Measurements from ENCODE around the gene RBBP6.

DNA sequence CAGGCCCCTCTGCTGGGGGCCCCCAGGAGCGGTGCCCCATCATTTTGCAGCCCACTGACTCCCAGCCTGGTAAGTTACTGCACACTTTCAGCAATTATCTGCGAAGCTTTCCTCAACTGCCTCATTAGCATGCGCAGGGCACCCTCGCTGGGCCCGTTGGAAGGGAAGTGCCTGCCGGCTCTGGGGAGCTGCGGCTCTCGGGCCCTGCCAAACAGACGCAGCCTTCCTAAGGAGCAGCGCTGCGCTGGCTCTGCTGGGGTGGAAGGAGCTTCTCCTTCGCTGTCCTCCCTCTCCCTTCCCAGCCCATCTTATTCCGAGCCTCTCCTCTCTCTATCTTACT is 71.0 kb downstream of the RBBP6 start:
- TF ChIP-seq CTCF (IDR thresholded peaks at IDR 0.05) (no peak), EP300 (IDR thresholded peaks at IDR 0.05) (no peak), POLR2A (IDR thresholded peaks at IDR 0.05) (no peak)
